Measurements from ENCODE around the gene PPP1R13B.

- TF ChIP-seq CTCF (IDR thresholded peaks at IDR 0.05): no peak
- no peak for TF ChIP-seq POLR2A (IDR thresholded peaks at IDR 0.05)
These were observed 8.7 kb upstream of the PPP1R13B start for GRCh38 chr14:103856105-103856504.
